Right renal cortex interstitium (tissue), 3 donors: Measurements from ENCODE around the gene RPF1. TPM values are rescaled to one million over a fixed set of nuclear protein-coding genes. Genes with fewer than 3 reads are reported as not detected.
"Not testable (repeated sequence)": the region's sequence is repeated elsewhere in the genome, so short reads cannot be mapped to it uniquely, and the experiment has no call there.

Source experiments
- DNase-seq, 3 donors: peaks; one replicate each; pipeline ENCODE4 v3.0.0-alpha.2; 2013; ENCODE audit warnings: low read depth in 3 of 3, low spot score in 2 of 3
- polyA plus RNA-seq, 3 donors: library from polyadenylated mRNA; unstranded; fragments of 120-200 nt; gene quantifications; one replicate each; pipeline ENCODE4 v1.2.1, GENCODE V29; 2013; ENCODE audit not compliant: insufficient read length in 3 of 3

RPF1 gene, protein sequence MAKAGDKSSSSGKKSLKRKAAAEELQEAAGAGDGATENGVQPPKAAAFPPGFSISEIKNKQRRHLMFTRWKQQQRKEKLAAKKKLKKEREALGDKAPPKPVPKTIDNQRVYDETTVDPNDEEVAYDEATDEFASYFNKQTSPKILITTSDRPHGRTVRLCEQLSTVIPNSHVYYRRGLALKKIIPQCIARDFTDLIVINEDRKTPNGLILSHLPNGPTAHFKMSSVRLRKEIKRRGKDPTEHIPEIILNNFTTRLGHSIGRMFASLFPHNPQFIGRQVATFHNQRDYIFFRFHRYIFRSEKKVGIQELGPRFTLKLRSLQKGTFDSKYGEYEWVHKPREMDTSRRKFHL
- polyA plus RNA-seq: 10 to 100 TPM; 50.3 to 55.3 (median 52.8) TPM

DNA sequence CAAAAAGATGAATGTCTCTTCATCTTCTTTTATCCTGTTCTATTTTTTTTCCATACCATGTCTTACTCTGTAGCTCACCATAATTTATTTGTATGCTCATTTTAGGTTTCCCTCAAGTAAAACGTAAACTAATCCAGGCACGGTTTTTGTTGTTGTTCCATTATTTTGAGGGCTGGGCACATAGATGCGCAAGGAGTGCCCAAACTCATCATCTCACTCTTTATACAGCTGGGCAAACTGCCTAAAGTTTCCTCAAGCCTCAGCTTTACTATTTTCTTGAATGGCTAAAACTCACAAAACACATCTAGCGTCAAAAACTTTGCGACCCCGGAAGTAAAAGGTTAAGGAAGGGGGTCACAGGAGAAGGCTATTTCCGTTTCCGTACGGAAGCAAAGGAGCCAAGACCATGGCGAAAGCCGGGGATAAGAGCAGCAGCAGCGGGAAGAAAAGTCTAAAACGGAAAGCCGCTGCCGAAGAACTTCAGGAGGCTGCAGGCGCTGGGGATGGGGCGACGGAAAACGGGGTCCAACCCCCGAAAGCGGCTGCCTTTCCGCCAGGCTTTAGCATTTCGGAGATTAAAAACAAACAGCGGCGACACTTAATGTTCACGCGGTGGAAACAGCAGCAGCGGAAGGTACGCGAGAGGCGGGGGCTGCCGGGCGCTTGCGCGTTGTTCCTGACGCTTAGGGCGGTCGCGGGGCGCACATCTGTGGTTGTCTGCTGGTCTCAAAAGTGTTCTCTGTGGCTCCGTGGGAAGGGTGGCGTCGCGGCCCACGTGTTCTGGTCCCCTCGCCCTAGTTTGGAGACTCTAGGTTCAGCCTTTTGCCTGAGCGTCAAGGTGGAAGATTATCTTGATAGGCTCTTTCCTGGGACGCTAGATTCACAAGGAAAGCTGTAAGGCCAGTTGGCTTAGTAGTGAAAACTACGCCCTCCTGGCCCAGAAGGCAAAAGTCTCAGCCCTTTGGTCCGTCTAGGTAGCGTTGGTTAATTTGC is at the start of gene RPF1:
Gene RPF1, plus strand, starts transcription at position 391 of the 993 bp plus-strand sequence. Its CDS starts 16 bp downstream, at position 407.
- DNase-seq: peak; percentile 76 to 83 (median 76)

DNA sequence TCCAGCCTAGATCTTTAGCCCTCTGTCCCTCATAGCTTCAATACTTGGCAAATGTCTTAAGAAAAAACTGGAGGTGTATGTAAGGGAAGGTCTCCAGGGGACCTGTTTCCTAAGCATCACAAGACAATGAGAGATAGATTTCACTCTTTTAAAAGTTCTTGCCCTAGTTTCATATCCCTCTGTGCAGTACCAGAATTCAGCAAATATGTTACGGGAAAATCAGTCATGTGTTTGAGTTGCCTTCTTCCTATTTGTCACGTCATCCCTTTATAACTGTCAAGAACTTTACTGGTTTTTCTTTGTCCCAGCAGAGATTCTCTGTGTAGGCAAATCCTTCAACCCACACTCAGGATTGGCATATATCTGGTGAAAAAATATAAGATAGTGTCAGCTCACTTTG is 48.5 kb upstream of the RPF1 start:
- DNase-seq: no peak

DNA sequence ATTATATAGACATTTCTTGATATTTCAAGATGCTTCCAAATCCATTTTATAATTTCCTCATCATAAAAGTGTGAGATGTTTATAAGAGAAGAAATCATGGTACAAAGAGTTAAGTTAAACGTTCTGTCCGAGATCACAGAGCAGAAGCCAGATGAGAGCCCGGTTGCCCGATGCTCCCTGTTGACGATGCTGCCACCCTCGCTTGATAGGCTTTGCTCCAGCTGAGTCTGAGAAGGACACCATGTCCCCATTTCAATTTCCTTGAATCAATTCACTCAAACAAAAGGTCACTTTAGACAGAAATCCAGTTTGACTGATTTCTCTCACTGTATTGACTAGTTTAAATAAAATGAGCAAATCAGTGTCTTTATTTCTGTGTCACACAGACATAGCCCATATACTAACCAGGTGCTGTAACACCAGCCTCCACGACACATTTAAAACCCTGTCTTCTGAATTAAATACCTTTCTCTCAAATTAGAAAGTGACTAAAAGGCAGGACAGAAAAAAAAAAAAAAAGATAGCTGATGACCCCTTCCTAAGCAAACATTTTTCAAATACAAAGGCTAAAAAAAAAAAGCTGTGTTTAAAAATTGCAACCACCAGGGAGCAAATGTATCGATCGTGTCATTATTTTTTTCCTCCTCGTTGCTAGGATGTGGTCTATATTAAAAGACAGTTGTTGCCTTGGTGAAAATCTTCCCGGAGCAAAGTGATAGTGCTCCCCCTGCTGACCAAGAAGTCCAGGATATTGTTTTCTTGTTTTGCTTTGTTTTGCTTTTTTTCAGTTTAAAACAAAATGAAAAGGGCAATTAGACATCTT is 45.6 kb upstream of the RPF1 start:
- peak; percentile 31 to 53 (median 41) for DNase-seq

DNA sequence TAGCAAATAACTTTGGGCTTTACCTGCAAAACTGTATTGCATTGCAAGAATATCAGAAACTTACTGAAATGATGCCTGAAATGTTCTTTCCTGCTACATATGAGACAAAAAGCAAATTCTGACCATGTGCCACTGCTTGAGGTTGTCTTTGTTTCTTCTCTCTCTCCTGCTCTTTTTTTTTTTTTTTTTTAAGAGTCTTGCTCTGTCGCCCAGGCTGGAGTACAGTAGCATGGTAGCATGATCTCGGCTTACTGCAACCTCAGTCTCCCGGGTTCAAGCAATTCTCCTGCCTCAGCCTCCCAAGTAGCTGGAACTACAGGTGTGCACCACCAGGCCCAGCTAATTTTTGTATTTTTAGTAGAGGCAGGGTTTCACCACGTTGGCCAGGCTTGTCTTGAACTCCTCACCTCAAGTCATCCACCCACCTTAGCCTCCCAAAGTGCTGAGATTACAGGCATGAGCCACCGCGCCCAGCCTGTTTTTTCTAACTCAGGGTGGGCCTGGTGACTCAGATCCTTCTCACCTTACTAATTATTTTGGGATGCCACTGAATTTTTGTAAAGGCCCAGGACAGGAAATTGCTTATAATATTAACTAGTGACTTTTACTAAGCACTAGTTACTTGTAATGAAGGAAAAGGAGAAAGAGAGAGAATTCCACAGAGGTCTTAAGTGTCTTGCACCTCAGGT is 44.8 kb upstream of the RPF1 start:
- no peak for DNase-seq

DNA sequence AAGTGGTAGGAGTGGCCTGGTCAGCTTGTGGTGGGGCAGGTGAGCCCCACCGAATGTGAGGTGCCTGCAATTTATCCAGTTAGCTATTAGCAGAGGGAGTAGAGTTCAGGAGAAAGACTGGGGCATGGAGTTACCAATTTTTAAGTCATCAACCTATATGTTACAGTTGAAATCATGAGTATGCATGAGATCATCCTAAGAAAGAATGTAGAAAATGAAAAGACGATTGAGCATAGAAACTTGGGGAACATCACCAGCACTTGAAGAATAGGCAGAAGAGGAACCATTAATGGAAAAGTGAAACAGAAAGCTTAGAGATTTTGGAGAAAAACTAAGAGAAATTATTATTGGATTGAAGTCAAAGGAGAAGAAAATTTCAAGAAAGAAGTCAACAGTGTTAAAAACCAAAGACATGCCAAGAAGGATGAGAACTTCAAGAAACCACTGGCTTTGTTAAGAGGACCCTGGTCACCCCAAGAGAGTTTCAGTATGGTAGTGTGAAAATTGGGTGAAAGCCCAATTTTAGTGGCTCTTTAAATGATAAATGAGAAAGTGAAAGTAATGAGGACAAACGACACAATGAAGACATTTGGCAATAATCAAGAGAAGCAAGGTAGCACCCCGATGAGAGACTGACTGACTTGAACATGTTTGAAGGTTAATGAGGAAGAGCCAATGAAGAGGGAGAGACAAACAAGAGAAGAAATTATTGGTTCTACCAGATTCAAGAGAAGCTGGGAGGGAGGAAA is 44.1 kb upstream of the RPF1 start:
- no peak for DNase-seq

DNA sequence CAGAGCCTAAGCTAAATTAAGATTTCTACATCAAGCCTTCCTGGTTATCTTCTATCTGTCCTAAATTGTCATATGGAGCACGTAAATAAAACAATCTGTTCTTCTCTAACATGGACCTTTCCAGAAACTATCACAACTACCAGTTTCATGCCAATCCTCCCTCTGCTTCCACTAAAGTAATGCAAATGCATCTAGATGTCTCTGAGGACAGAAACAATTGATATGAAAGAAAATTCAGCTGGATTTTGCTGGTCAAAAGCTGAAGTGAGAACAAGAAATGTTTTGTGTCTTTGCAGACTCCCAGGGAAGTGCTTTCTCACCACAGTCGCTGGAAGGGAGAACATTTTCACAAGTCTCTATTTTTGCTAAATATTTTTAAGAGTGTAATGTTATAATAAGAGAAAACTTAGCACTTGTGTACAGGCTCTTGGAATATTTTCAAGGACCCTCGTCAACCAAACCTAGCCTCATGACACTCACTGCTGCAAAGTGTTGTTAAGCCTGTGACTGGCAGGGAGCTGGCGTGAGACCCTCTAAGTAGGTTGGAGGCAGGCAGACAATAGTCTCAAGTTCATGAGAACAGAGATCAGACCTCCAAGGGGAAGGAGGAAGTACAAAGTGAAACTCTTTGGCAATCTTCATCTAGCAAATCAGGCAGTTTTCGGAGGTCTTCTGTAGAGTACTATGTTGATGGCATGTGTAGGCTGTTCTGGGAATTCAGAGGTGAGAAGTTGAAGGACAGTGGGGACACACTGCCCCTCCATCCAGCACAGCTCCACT is 42.0 kb upstream of the RPF1 start:
- DNase-seq: no peak

DNA sequence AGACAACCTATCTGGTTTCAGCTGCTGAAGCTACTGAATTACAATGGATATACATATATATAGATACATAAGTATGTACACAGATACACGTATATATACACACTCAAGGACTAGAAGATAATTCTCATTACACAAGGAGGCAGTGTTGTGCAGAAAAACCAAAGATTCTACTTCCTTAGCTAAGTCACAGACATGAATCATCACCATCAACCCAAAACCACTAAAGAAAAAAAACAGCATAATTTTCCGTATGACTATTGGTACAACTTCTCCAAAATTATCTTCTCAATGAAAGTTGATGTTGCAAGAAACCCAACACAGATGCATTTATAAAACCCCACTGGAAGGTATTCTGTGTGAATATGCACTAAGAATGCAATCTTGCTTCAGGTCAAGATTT is 36.8 kb upstream of the RPF1 start:
- DNase-seq: peak in 2 of 3 donors; percentile 9 to 26

DNA sequence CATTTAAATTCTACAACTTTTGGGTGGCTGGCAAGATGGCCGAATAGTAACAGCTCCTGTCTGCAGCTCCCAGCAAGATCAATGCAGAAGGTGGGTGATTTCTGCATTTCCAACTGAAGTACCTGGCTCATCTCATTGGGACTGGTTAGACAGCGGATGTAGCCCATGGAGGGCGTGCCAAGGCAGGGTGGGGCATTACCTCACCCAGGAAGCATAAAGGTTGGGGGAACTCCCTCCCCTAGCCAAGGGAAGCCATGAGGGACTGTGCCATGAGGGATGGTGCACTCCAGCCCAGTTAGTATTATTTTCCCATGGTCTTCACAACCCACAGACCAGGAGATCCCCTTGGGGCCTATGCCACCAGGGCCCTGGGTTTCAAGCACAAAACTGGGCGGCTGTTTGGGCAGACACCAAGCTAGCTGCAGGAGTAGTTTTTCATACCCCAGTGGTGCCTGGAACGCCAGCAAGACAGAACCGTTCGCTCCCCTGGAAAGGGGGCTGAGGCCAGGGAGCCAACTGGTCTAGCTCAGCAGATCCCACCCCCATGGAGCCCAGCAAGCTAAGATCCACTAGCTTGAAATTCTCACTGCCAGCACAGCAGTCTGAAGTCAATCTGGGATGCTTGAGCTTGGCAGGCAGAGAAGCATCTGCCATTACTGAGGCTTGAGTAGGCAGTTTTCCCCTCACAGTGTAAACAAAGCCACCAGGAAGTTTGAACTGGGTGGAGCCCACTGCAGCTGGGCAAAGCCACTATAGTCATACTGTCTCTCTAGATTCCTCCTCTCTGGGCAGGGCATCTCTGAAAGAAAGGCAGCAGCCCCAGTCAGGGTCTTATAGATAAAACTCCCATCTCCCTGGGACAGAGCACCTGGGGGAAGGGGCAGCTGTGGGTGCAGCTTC is 36.1 kb upstream of the RPF1 start:
- not testable (repeated sequence) for DNase-seq

DNA sequence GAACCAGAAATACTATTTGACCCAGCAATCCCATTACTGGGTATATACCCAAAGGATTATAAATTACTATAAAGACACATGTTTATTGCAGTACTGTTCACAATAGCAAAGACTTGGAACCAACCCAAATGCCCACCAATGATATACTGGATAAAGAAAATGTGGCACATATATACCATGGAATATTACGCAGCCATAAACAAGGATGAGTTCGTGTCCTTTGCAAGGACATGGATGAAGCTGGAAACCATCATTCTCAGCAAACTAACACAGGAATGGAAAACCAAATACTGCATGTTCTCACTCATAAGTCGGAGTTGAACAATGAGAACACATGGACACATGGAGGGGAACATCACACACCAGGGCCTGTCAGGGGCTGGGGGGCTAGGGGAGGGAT is 30.4 kb upstream of the RPF1 start:
- not testable (repeated sequence) for DNase-seq

DNA sequence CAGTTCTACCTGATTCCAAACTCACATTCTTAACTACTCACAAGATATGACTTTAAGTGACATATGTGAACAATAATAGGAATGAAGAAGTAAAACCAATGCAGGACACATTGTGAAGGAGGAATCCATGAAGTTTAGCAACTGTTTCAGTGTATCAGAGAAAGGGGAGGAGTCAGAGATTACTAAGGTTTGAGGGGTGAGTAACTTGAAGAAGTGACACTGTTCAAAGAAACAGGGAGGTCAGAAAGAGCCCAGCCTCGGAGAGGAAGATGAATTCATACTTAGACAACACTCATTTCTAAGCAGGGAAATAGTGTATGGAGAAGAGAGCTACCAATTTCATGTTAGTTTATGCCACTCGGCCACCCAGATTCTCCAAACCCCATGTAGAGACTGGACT is 28.2 kb upstream of the RPF1 start:
- no peak for DNase-seq

DNA sequence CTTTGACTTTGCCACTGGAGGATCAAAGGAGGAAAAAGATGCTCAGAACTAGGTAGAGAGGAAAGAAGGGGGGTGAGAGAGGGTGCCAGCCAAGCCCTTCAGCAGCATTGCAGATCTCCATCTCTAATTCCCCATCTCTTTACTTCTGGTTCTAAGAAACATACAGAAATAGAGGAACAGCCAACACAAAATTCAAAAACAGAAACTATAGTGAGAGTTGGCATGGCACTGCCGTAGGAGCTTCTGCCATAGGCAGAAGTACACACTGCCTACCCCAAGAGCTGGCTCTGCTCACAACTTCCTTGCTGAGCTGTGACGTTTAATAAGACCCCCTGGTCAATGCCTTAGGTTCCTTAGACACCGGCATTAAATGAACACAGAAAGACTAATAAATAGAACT is 26.6 kb upstream of the RPF1 start:
- DNase-seq: no peak

DNA sequence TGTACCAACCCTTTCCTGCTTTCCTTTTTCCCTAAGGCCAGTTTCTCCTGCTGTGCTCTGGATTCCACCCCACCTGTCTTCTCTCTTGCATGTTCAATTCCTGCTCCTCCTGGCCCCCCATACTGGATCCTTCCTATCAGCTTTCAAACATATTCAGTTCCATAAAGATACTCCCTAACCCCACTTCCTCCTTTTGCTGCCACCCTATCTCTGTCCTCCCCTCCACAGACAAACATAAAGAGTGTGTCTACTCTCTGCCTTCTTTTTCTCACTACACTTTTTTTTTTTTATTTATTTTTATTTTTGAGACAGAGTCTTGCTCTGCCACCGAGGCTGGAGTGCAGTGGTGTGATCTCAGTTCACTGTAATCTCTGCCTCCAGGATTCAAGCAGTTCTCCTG is 16.9 kb upstream of the RPF1 start:
- DNase-seq: no peak

DNA sequence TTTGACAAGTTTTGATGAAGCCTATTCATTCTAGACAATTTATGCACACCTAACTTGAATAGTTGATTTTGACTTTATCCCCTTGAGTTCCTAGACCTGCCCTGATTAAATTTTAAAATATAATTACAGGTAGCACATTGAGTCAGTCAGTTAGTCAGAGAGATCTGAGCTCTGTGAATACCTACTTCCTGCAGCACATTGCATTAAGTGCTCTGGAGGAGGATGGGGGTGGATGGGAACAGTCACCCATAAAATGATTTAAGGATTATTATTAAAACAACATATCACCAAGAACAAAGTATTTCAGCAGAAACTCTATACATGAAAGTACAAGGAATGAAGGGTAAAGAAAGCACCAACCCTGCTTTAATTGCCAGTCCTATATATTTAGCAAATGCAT is 11.8 kb upstream of the RPF1 start:
- DNase-seq: no peak

DNA sequence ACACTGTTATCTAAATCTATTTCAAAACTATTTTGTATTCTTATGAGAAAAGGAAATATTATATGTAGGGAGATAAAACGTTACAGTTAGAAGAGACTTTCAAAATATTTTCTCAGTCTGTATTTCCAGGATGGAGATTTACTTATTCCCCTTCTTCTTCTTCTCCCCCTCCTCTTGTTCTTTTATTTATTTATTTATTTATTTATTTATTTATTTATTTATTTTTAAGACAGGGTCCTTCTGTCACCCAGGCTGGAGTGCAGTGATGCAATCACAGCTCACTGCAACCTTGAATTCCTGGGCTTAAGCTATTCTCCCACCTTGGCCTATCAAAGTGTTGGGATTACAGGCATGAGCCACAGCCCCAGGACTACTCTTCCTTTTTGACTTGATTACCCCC is 2.8 kb upstream of the RPF1 start:
- DNase-seq: no peak

DNA sequence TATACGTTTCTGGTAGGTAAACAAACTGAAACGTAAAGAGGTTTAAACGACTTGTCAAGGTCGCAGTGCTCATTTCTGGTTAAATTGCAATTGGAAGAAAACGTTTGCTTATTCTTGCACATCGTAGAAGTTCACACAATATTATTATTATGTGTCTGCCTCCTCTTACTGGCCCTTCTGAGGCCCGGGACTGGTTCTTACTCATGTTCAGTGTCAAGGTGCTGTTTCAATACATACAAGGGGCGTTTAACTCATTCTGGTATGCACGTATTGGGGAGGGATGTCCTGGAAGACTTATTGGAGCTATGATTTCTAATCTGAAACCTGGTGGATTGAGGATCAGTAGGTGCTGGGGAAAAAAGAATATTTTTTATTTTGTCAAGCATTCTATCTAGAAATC is 932 bp downstream of the RPF1 start:
- no peak for DNase-seq

DNA sequence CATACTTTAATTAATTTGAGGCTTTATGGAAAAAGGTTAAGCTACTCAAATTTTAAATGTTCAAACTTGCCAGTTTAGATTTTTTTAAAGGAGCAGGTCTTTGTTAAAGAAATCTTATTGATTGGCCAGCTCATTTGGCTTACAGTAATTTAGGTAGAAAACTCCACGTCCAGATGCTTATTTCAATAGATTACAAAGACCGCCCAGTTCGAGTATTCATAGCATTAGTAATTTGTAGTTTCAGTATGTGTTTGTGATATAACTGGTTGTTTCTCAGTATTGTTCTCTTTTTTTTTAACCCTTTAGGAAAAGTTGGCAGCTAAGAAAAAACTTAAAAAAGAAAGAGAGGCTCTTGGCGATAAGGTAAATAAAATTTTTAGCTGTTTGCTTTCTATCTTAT is 1.6 kb downstream of the RPF1 start:
- DNase-seq: no peak

DNA sequence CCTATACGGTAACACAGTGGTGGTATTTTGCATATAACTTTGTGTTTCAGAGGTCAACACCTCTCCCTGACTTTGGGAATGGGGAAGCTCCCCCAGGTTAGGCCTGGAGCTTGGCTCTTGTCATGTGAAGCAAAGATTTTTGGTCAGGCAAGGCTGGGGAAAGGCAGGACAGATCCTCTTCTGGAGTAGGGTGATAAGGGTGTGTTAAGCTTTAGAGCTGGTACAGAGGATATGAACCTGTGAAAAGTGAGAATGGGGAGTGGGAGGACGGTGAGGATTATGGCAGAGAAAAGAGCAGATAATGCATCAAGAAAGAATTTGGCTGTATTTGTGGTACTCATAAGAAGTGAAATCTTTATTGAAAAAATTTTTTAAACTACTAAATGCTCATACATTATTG is 2.3 kb downstream of the RPF1 start:
- no peak for DNase-seq

DNA sequence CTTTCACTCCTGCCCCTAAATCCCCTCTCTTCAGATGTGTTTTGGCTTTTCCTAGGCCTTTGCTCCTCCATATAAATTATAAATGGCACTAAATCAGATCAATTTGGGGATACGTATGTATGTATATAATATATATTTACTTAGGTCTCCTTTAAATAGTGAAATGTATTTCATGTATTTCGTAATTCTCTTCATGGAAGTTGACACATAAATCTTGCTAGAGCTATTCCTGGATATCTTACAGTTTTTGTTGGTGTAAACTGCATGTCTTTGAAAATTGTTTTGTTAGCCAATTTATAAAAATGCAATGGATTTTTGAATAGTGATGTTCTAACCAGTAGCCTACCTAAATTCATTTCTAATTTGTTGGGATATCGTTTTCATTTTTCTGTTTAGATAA is 9.0 kb downstream of the RPF1 start:
- DNase-seq: no peak
